SK-N-SH (cell line): ENCODE results near the gene NFIA. TPM values are rescaled to one million over a fixed set of nuclear protein-coding genes. Genes with fewer than 3 reads are reported as not detected.

ENCODE experiments used
- GABPA ChIP-seq: IDR thresholded peaks from 2 replicates; pipeline ENCODE4 v1.4.0; 2012; ENCODE audit warnings: low read depth, mild to moderate bottlenecking
- MAX ChIP-seq: IDR thresholded peaks from 2 replicates; pipeline ENCODE4 v1.4.0; 2012; ENCODE audit warnings: low read depth
- TEAD4 ChIP-seq: IDR thresholded peaks from 2 replicates; pipeline ENCODE4 v1.4.0; 2012; ENCODE audit warnings: mild to moderate bottlenecking, borderline replicate concordance; ENCODE audit not compliant: insufficient read depth
- polyA plus RNA-seq, 3 experiments: library from polyadenylated mRNA; depleted of rRNA; stranded (reverse); fragments of >200 nt; gene quantifications; 2 replicates each; pipeline ENCODE4 v1.2.3, GENCODE V29; 2012
- TF ChIP-seq, protein P1 (sequence below): fragments of 150-350 bp; IDR thresholded peaks from 2 replicates; pipeline ENCODE4 v1.6.1; 2016; ENCODE audit warnings: mild to moderate bottlenecking, low read depth, low read length

The NFIA gene
- polyA plus RNA-seq, 1 of the 3 experiments (the other 2 are of a cell fraction): 3.3 TPM

- TF ChIP-seq, protein P1, sequence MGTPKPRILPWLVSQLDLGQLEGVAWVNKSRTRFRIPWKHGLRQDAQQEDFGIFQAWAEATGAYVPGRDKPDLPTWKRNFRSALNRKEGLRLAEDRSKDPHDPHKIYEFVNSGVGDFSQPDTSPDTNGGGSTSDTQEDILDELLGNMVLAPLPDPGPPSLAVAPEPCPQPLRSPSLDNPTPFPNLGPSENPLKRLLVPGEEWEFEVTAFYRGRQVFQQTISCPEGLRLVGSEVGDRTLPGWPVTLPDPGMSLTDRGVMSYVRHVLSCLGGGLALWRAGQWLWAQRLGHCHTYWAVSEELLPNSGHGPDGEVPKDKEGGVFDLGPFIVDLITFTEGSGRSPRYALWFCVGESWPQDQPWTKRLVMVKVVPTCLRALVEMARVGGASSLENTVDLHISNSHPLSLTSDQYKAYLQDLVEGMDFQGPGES: no peak
- no peak for TF ChIP-seq GABPA
- TF ChIP-seq MAX: no peak
- no peak for TF ChIP-seq TEAD4
Observed at GRCh38 chr1:61506944-61507500, 424.7 kb downstream of the NFIA start (continued).
